Stimulated activated CD8-positive, alpha-beta memory T cell treated with anti-CD3 and anti-CD28 coated beads, Interleukin-4, amount 100 ng/mL, for 24 hours (primary cell): ENCODE measurements around the gene SLC38A1.
"Not testable (repeated sequence)": the region's sequence is repeated elsewhere in the genome, so short reads cannot be mapped to it uniquely, and the experiment has no call there.

Experiments
- DNase-seq: peaks from one replicate; pipeline ENCODE4 v3.0.0-alpha.2; 2020; ENCODE audit warnings: low read depth

Gene SLC38A1

DNA sequence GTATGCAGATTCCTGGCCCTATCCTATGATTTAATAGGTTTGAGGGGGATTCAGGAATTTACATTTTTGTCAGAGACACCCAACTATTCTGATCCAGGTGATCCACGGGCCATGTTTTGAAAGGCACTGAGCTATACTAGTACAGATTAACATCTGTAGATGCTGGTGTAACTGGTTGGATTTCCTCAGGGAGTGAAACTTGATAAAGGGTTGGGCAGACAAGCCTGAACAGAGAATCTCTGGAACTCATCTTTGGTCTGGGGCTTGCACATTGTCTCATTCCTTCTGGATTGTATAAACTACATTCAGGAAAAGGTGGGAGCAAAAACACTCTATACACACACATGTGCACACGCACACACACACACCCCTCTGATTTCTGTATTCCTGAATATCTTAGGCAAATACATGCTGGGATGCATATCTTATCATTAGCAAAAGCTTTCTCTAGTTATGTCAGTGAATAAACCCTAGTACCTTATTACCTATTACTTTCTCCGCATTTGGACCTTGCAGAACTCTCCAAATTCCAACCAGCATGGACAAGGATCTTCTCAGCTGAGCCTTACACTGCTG, 104.6 kb downstream of the SLC38A1 start:
- DNase-seq: no peak

DNA sequence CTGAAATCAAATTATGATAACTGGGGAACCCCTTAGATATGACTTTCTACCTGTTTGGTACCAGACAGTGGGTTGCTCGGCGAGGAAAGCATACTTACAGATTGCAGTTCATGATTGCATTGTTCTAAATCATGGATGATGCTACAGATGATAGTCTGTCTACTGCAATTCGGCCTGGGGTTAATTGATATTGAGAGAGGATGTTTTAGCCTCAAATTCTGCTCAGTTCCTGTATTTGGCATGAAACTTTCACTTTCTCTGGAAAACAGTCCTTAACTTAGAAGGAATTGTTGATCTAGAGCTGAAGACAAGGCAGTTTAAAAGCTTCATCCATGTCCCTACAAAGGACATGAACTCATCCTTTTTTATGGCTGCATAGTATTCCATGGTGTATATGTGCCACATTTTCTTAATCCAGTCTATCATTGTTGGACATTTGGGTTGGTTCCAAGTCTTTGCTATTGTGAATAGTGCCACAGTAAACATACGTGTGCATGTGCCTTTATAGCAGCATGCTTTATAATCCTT, 106.2 kb downstream of the SLC38A1 start:
- DNase-seq: not testable (repeated sequence)

DNA sequence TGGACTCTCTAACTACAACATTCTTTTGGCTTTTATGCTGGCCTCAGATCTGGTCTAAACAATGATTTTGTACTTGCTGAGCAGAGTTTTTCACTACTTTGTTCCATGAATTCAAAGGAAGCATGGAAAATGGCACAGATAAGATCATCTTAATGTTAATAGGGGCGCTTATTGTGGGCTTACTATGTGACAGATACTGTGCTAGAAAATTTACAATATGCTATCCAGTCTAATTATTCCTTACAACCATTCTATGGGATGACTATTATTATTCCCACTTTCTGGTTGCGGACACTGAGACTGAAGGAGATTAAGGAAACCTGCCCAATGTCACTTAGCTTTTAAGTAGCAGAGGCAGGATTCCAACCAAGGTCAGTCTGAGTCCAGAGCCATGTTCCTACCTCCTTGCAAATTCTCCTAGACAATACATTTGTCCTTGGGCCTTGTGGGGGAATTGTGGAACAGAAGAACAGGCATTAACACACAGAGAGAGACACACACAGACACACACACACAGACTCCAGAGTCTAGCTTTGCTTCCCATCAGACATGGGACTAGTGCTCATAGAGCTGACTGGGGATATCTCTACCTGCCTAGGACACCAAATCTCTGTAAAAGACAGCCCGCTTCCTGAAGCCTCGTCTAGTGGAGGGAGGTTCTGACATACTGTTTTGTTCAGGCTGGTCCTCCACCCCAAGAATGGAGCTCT, 107.7 kb downstream of the SLC38A1 start:
- no peak for DNase-seq

DNA sequence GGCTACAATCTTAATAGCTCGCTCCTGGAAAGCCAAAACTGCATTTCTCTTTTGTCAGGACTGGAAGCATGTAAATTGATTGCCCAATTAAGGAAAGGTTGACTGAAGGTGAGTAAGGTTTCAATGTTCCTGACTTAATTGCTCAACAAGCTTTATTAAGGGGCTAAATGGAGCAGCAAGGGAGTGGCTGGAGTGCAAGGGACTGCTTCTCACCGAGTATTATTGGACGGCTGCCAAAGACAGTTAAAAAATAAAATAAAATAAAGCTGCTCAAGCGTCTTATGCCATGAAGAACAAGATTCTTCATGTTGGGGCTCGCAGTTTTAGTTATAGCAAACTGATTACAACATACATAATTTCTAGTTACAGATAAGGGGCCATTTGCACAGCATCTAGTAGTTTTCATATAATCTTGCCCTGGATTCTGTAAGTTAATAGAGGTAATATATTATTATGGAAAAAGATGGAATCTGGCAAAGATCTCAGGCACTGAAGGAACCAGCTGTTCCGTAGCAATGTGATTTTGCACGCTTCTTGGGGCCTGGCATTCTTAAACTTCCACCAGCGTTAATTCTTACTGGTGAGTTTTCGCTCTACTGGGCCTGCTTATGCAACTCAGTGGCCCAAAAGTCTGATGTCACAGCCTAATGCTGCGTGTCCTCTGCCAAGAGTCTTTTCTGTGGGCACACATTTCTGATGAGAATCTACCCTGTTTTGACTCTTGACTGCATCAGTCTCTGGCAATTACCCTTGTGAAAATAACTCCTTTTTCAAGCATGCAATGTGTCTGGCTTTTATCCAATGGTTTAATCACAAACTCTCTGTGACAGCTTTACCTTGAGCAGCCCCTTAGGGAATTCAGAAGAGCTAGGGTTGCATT, 108.5 kb downstream of the SLC38A1 start:
- no peak for DNase-seq

DNA sequence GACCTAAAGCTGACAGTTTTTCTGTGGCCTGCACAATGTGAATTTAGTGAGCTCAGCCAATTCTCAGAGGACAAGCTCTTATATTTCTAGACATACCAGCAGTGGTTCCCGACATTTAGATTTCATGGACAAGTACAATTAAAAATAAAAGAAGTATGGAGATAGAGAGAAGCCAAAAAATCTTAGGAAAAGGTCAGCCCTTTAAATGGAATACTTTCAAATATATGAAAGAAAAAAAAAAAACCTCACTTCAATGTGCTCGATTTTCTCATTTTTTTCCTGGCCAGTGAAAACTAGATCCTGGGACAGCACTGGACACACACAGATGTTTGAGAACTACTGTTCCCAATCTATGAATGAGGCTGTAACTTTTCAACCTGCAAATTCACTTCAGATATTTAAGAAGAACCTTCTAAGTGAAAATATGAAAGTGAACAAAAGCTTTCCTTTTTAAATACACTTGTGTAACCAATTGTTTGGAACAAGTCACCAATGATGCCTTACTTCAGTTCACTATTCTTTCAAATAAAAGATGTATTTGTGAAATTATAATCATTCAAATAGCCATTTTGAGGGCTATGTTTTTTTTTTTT, 109.4 kb downstream of the SLC38A1 start:
- DNase-seq: no peak

DNA sequence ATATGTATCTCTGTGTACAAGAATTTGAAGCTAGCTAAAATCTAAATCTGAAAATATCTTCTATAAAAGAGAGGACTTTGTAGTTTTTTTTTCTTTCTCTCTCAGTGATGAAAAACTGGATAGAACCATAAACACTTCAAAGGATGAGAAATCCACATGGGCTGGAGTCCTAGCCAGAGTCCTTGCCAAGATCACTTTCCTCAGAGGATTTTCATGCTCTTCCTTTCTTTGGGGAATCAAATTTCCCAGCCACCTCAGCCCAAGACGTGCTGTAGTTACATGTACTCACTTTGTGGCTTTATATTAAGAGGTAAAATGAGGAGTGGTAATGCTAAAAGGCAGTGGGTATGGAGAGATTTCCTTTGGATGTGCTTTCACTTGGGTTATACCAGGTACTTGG, 110.3 kb downstream of the SLC38A1 start:
- no peak for DNase-seq

DNA sequence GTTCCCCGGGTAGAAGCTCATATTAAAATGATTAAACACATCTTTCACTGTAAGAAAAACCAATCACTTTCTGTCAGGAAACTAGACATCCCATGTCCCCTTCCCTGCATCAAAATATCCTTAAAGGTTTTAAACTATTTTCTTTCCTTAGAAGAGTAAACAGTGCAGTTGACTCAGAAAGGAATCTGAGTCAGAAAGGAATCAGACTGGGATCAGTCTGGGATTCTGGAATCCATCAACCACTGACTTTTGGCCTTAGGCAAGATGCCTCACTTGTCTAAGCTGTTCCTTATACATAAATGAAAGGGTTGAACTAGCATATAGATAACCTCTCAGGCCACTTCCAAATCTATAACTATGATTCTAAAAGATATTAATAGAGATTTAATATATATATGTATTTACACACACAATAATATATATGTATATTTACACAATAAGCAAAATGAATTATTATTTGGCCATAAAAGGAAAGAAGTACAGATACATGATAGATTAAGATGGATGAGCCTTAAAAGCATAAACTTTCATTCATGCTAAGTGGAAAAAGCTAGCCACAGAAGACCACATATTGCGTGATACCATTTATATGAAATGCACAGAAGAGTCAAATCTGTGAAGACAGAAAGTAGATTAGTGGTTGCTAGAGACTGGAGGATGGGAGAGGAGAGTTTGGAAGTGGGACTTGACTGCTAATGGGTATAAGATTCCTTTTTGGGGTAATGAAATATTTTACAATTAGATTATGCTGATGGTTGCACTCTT, 114.4 kb downstream of the SLC38A1 start:
- no peak for DNase-seq

DNA sequence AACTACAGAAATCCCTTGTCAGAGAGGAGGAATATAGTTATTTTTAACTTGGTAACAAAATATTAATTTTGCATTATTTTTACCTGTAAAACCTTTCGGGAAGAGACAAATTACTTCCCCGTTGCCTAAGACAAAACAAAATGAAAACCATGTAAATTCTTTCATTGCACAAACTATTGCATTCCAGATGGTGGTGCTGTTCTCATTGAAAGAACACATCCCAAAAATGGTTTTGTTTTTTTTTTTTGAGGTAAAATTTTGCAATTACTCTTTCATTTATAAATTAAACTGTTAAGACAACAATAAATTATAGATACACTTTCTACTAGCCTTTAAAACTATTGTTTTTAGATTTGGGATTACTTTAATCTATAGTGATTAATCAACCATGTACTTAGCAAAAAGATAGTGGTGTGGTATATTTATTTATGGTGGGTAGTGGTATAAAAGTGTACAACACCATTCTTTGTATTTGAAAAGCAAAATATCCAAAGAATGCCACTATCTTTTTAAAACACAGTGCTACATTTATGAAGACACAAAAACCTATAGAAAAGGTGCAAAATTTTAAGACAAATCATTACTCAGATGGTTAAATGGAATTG, 115.5 kb downstream of the SLC38A1 start:
- DNase-seq: no peak

DNA sequence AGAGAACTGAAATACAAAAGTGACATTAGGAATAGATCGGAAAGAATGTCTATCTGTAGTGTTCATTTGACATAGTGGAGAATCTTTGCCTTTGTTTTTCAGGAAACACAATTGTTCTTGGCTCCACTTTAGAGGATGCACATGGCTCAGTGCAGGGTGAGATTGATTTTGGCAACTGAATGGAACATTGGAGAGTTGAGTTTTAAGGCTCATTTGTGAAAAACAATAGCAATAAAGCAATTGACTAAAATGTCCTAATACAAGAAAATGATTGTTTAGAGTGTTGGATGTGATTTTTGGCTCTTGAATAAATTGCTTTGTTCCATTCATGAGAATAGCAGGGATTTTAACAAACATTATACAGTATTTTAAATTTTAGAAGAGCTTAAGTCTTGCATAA, 116.4 kb downstream of the SLC38A1 start:
- no peak for DNase-seq

DNA sequence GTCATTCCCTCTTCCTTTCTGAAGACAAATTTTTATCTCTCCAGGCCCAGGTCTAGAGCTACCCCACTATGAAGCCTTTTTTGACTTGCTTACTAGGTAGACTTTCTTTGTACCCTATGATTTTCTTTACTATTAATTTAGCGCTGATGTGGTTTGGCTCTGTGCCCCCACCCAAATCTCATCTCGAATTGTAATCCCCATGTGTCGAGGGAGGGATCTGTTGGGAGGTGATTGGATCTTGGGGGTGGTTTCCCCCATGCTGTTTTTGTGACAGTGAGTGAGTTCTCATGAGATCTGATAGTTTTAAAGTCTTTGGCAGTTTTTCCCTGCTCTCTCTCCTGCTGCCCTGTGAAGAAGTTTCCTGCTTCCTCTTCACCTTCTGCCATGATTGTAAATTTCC, 118.1 kb downstream of the SLC38A1 start:
- DNase-seq: no peak

DNA sequence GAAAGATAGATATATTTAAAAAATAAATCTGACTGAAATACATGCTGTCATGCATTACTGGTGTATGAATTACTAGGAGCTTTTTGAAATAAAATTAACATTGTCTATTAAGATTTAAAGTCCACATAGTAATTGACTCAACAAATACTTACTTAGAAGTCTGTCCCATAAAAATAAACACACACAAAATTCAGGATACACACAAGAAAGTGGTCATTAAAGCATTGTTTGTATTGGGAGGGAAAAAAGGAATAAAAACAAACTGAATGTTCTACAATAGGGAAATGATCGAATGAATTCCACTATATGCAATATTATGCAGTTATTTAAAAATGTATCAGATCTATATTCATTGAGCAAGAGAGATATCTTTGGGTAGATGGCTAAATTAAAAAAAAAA, 118.9 kb downstream of the SLC38A1 start:
- DNase-seq: no peak

DNA sequence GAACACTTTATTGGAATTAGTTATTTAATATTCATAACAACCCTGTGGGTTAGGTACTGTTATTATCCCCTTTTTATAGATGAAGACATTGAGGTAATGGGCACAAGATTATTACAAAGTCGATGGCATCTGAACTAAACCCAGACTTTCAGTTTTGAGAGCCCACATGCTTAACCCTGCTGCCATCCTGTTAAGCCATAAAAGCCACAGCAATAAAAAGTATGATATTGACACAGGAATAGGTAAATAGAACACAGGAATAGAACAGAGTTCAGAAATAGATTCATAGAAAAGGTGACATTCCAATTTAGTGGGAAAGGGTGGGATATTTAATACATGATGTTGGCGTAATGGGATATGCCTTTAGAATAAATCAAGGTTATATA, 119.8 kb downstream of the SLC38A1 start:
- no peak for DNase-seq

DNA sequence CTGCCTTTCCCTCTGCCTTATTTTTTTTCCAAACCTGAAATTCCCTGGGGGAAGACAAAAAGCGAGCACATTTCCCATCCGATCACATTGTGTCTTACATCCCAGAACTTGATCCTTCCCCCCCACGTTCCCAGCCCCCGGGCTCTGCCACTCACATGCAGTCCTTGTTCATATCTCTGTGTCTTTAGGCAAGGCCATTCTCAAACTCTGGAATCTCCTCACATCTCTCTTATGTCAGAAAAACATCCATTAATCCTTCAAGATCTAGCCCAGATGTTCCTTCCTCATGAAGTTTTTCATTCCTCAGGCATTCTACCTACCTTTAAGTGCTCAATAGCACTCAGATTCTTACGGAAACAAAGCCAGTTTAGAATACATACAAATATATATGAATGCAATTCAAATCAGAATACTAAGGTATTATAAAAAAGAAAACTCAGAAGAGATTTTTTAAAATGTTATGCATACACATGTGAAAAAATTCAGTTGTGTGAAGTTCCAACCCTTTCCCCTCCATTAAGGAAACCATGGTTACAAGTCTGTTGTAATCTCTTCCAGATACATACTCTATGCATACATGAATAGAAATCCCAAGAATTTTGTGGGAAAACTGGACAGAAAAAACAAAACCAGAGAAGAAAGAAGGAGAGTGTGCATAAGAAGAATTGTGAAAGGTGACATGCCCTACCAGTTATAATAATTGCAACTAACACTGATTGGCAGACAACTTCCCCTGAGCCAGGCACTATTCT, 120.3 kb downstream of the SLC38A1 start:
- no peak for DNase-seq

DNA sequence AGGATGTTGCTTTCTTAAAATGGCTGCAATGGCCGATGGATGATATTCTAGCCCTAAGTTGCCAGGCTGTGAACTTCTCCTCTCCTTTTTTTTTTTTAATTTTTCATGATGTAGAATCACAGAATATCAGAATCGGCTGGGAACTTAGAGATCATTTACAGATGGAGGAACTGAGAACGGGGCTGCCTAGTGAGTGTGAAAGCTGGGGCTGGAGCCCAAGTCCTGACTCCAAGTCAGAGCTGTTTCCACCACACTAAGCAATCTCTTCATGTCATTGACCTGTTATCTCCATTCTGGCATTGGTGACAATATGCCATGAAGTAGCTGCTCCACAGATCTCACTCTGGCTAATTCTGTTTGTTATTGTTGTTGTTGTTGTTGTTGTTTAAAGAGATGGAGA, 121.7 kb downstream of the SLC38A1 start:
- DNase-seq: no peak

DNA sequence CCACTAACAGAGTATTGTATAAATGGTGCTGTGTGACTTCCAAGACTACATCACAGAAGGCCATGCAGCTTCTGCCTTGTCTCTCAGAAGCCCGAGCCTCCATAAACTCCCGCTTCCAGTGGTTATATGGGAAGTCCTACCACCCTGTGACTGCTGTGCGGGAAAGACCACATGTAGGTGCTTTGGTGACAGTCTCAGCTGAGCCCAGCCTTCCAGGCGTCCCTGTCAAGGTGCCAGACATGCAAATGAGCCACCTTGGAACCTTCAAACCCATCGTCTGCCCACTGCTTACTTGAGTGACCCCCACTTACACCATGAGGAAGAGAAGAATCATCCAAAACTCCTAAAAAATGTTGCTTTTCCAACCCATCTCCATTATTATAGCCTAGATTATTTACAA, 123.0 kb downstream of the SLC38A1 start:
- DNase-seq: no peak

DNA sequence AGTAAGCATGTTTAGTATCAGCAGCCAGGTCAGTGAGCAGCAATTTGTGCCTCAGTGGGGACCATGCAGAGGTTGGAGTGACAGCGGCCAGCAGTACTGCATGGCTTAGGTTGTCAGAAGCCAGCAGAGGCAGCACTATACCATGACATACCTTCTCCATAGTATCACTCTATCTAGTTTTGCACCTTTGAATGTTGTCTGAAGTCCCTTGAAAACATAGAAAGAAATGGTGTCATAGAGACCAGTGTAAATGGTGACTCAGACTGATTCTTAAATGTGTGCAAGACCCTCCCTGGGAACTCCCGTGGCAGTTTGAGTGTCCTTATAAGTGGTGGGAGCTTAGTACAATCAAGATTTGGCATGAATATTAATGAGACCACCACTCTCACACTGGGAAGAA, 124.4 kb downstream of the SLC38A1 start:
- no peak for DNase-seq

DNA sequence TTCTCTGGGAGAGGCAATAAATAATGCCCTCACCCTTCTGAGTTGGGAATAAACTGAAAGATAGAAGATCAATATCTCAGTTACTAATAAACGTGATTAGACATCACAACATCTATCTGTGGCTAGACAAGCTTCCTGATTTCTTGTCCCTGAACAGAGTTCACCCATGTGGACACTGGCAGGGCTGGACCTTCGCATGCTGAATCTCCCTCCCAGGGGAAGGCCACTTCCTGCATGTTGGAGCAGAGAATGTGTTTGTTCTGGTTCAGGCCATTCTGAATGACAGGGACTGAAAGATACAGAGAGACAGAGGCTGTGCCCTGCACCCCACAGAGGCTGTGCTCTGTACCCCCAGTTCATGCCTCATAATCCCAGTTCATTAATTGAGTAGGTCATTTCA, 132.6 kb downstream of the SLC38A1 start:
- DNase-seq: no peak

DNA sequence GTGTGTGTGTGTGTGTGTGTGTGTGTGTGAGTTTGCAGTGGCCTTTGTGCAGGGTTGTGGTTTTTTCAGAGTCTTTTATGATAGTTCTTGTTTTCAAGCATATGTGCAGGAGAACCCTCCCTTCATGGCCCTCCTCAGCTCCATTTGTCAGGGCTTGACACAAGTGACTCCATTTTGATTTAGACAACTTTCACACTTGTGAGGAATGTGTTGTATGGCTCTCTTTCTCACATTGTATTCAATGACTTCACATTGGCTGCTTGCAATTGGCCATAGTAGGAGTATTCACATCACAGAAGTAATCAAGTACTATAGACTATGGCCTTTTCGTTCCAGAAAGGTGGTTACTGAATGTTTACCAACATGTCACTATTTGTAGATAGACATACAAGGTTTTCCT, 133.1 kb downstream of the SLC38A1 start:
- no peak for DNase-seq

DNA sequence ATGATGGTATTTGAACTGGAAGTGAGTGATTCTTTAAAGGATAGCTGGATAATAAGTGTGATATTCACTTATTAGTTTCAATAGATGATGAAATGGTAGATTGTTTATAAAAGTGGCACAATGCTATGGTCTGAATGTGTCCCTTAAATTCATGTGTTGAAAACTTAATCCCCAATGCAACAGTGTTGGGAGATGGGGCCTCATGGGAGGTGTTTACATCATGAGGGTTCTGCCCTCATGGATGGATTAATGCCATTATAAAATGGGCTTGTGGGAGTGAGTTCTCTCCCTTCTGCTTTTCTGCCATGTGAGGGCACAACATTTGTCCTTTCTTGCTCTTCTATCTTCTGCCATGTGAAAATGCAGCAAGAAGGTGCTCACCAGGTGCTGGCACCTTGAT, 134.0 kb downstream of the SLC38A1 start:
- no peak for DNase-seq

DNA sequence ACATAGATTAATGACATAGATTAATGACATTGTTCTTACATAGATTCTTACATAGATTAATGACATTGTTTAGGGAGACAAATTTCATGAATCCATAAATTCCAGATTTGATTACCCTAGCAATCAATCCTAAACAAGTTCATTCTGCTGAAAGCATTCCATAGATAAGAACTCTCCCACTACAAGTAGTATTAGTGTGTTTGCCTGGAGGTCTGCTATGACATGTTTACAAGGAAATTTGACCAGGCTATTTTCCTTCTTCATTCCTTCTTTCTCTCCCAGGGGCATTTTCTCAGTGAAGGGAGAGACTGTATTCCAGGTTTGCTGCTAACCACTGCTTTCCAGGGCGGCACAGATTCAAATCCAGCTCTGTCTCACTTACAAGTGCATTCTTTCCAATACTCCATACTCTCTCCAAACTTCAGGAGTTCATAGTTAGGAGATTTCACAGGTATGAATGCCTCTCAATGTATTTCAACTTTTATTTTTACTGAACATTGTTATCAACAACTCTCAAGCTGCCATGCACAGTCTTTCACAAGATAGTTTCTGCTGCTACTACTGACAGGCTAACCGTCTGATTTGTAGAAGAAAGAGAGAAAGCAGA, 134.5 kb downstream of the SLC38A1 start:
- DNase-seq: no peak
